Neuronal stem cell (in vitro differentiated cells): ENCODE data around the gene NCAPD2.

Experiments
- DNase-seq: peaks from one replicate; pipeline ENCODE4 v3.0.0-alpha.2; 2013; ENCODE audit warnings: low spot score
- H2AFZ ChIP-seq: one replicate; pipeline ENCODE4 v1.6.1; 2013; ENCODE audit warnings: mild to moderate bottlenecking, low read length, inconsistent platforms
- H2AK5ac ChIP-seq: 2 replicates; pipeline ENCODE4 v1.6.1; 2013; ENCODE audit warnings: low read depth, mild to moderate bottlenecking, inconsistent platforms, low read length, moderate library complexity, mixed read lengths
- H2BK120ac ChIP-seq: 2 replicates; pipeline ENCODE4 v1.6.1; 2013; ENCODE audit warnings: low read depth, mild to moderate bottlenecking, inconsistent platforms, low read length, moderate library complexity, mixed read lengths
- H2BK12ac ChIP-seq: one replicate; pipeline ENCODE4 v1.6.1; 2013; ENCODE audit warnings: low read length, inconsistent platforms
- H2BK15ac ChIP-seq: 2 replicates; pipeline ENCODE4 v1.6.1; 2013; ENCODE audit warnings: mild to moderate bottlenecking, low read length, inconsistent platforms, mixed read lengths
- H2BK5ac ChIP-seq: one replicate; pipeline ENCODE4 v1.6.1; 2013; ENCODE audit warnings: inconsistent platforms, mild to moderate bottlenecking, low read length, moderate library complexity
- H3K14ac ChIP-seq: one replicate; pipeline ENCODE4 v1.6.1; 2013; ENCODE audit warnings: low read length, inconsistent platforms
- H3K18ac ChIP-seq: 2 replicates; pipeline ENCODE4 v1.6.1; 2013; ENCODE audit warnings: low read length, inconsistent platforms
- H3K23ac ChIP-seq: 2 replicates; pipeline ENCODE4 v1.6.1; 2013; ENCODE audit warnings: low read depth, mild to moderate bottlenecking, mixed read lengths, low read length, inconsistent platforms; ENCODE audit not compliant: poor library complexity
- H3K27ac ChIP-seq: replicated peaks from 3 replicates; pipeline ENCODE4 v1.5.1; 2013; ENCODE audit warnings: low read length, inconsistent platforms
- H3K27me3 ChIP-seq, 3 experiments: 2 replicates each; pipeline ENCODE4 v1.6.1; 2013; ENCODE audit warnings: low read length in 3 of 3, mild to moderate bottlenecking in 2 of 3, inconsistent platforms in 1 of 3, low read depth in 1 of 3, mixed read lengths in 1 of 3, moderate library complexity in 1 of 3; ENCODE audit not compliant: control insufficient read depth in 3 of 3, insufficient read depth in 3 of 3
- H3K36me3 ChIP-seq, 2 donors: replicated peaks in 1 of 2; 2 replicates each; pipeline ENCODE4 v1.6.1; 2013; ENCODE audit warnings: low read length in 2 of 2; ENCODE audit not compliant: control insufficient read depth in 2 of 2, insufficient read depth in 2 of 2
- H3K4ac ChIP-seq: 2 replicates; pipeline ENCODE4 v1.6.1; 2013; ENCODE audit warnings: inconsistent platforms, mild to moderate bottlenecking, low read length, moderate library complexity
- H3K4me1 ChIP-seq, 2 donors: 1 replicate in 1 of 2; 2 replicates in 1 of 2; pipeline ENCODE4 v1.6.1; 2013; ENCODE audit warnings: low read length in 2 of 2, low read depth in 1 of 2; ENCODE audit not compliant: control insufficient read depth in 2 of 2, insufficient read depth in 1 of 2
- H3K4me2 ChIP-seq: one replicate; pipeline ENCODE4 v1.6.1; 2013; ENCODE audit warnings: mild to moderate bottlenecking, low read length, inconsistent platforms; ENCODE audit not compliant: insufficient read depth, poor library complexity, severe bottlenecking
- H3K4me3 ChIP-seq, 2 donors: 2 replicates each; pipeline ENCODE4 v1.5.1; 2013; ENCODE audit warnings: low read length in 2 of 2, mild to moderate bottlenecking in 2 of 2, inconsistent platforms in 1 of 2, moderate library complexity in 1 of 2
- H3K79me1 ChIP-seq: one replicate; pipeline ENCODE4 v1.6.1; 2013; ENCODE audit warnings: low read depth, mild to moderate bottlenecking, inconsistent platforms, low read length, moderate library complexity
- H3K9ac ChIP-seq: one replicate; pipeline ENCODE4 v1.6.1; 2013; ENCODE audit warnings: mild to moderate bottlenecking, low read depth, low read length, inconsistent platforms; ENCODE audit not compliant: poor library complexity
- H3K9me3 ChIP-seq, 2 donors: replicated peaks in 1 of 2; 2 replicates each; pipeline versions ENCODE3 to v1.6.1; 2013; ENCODE audit warnings: low read length in 2 of 2, mild to moderate bottlenecking in 2 of 2, inconsistent platforms in 1 of 2, low read depth in 1 of 2, mixed read lengths in 1 of 2, moderate library complexity in 1 of 2; ENCODE audit not compliant: control insufficient read depth in 2 of 2, insufficient read depth in 1 of 2
- H4K8ac ChIP-seq: one replicate; pipeline ENCODE4 v1.6.1; 2013; ENCODE audit warnings: low read depth, mild to moderate bottlenecking, inconsistent platforms, low read length, moderate library complexity
- H4K91ac ChIP-seq: one replicate; pipeline ENCODE4 v1.6.1; 2013; ENCODE audit warnings: low read length, low read depth, mild to moderate bottlenecking, inconsistent platforms; ENCODE audit not compliant: poor library complexity
- WGBS, 2 donors: extraction: QIAGEN DNeasy Blood & Tissue Kit; methylation state at CpG; one replicate each; pipeline ENCODE4 v1.1.7; 2013; ENCODE audit warnings: missing lambda C conversion rate in 2 of 2, mixed read lengths in 1 of 2; ENCODE audit not compliant: insufficient read length in 2 of 2, insufficient replicate concordance in 1 of 2; ENCODE audit errors: extremely low coverage in 2 of 2; 5-methylcytosine and 5-hydroxymethylcytosine counted together

Gene NCAPD2

DNA sequence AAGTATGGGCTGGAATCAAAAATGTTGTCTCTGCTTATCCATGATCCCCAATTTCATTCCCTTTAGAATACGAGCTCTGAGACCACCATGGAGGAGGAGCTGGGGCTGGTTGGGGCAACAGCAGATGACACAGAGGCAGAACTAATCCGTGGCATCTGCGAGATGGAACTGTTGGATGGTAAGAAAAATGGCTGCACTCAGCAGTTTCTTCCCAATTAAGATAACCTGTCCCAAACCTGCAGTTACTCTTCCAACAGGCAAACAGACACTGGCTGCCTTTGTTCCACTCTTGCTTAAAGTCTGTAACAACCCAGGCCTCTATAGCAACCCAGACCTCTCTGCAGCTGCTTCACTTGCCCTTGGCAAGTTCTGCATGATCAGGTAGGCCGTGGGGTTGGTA is 33.8 kb downstream of the NCAPD2 start:
- Histone ChIP-seq H3K79me1 (no peaks in the 10 kb centered on the region), H3K18ac (no peak overlapping the region), H3K4ac (no peak overlapping the region), H4K8ac (no peak overlapping the region), H2BK120ac (no peak overlapping the region), H4K91ac (no peak overlapping the region), H3K9ac (no peak overlapping the region), H3K36me3 (peaks cover 74 to 96% of the 10 kb centered on the region in 2 donors), H3K4me2 (no peak overlapping the region), H2BK5ac (no peak overlapping the region), H3K14ac (no peak overlapping the region), H3K9me3 (no peaks in the 10 kb centered on the region), H2AFZ (no peak overlapping the region), H3K27me3 (no peaks in the 10 kb centered on the region), H2BK15ac (no peak overlapping the region), H3K4me1 (peaks cover 9 to 11% of the 10 kb centered on the region in 2 donors), H3K23ac (no peak overlapping the region), H2AK5ac (no peak overlapping the region), H2BK12ac (no peak overlapping the region), H3K4me3 (no peak overlapping the region), H3K27ac (no peak overlapping the region)
- no peak for DNase-seq
- no CpG with 5 or more reads among the region's 4 CpGs for WGBS, 2 donors

GRCh38 chr12:6528539-6529235 is 34.8 kb downstream of the NCAPD2 start:
- Histone ChIP-seq H3K18ac (no peak overlapping the region), H4K91ac (no peak overlapping the region), H3K4me1 (peaks cover 12% of the 10 kb centered on the region in 2 donors), H3K36me3 (peaks cover 68 to 86% of the 10 kb centered on the region in 2 donors), H2AFZ (no peak overlapping the region), H2BK120ac (no peak overlapping the region), H2BK5ac (no peak overlapping the region), H4K8ac (no peak overlapping the region), H3K23ac (no peak overlapping the region), H3K27me3 (no peaks in the 10 kb centered on the region), H3K14ac (no peak overlapping the region), H2BK15ac (no peak overlapping the region), H3K9me3 (no peaks in the 10 kb centered on the region), H3K4ac (no peak overlapping the region), H2BK12ac (no peak overlapping the region), H3K4me2 (no peak overlapping the region), H2AK5ac (no peak overlapping the region), H3K9ac (no peak overlapping the region), H3K4me3 (no peak overlapping the region), H3K27ac (no peak overlapping the region), H3K79me1 (no peaks in the 10 kb centered on the region)
- WGBS, 2 donors = no CpG with 5 or more reads among the region's 17 CpGs
- no peak for DNase-seq

DNA sequence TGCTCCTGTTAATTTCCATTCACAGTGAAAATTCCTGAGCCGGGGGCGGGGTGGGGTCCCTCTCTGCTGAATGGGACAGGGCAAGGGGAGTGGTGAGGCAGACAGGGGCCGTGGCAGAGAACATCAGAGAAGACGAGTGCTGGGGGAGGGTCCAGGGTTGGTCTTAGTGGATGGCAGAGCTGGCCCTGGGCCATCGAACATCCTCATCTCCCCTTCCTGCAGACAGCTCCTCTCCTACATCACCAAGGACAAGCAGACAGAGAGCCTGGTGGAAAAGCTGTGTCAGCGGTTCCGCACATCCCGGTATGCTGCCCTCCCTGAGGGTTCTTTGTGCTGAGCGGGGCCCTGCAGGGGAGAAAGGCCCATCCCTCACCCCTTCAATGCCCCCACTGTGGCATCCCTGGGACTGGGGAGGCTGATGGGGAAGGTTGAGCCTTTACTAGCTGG is 35.4 kb downstream of the NCAPD2 start:
- WGBS, 2 donors = no CpG with 5 or more reads among the region's 9 CpGs
- no peak overlapping the region for H3K4me2 ChIP-seq
- no peak overlapping the region for H2BK120ac ChIP-seq
- H2AK5ac ChIP-seq = no peak overlapping the region
- H2BK5ac ChIP-seq = no peak overlapping the region
- no peak overlapping the region for H3K4ac ChIP-seq
- no peak overlapping the region for H3K18ac ChIP-seq
- H3K27me3 ChIP-seq = no peaks in the 10 kb centered on the region
- H3K36me3 ChIP-seq = peaks cover 64 to 80% of the 10 kb centered on the region in 2 donors
- no peak overlapping the region for H3K9ac ChIP-seq
- no peak overlapping the region for H3K23ac ChIP-seq
- H3K4me3 ChIP-seq = no peak overlapping the region
- no peak overlapping the region for H2BK12ac ChIP-seq
- no peak overlapping the region for H3K14ac ChIP-seq
- no peaks in the 10 kb centered on the region for H3K9me3 ChIP-seq
- H4K91ac ChIP-seq = no peak overlapping the region
- H3K27ac ChIP-seq = no peak overlapping the region
- H3K79me1 ChIP-seq = no peaks in the 10 kb centered on the region
- H3K4me1 ChIP-seq = peaks cover 12% of the 10 kb centered on the region in 2 donors
- H2AFZ ChIP-seq = no peak overlapping the region
- no peak for DNase-seq
- H4K8ac ChIP-seq = no peak overlapping the region
- H2BK15ac ChIP-seq = no peak overlapping the region

GRCh38 chr12:6530576-6531260 is 36.8 kb downstream of the NCAPD2 start:
- Histone ChIP-seq H3K9me3 (no peaks in the 10 kb centered on the region), H3K18ac (no peak overlapping the region), H2AK5ac (no peak overlapping the region), H2BK15ac (no peak overlapping the region), H4K91ac (no peak overlapping the region), H3K4me1 (peaks cover 14 to 18% of the 10 kb centered on the region in 2 donors), H3K27ac (no peak overlapping the region), H2BK120ac (no peak overlapping the region), H3K4me3 (no peak overlapping the region), H2BK12ac (no peak overlapping the region), H4K8ac (no peak overlapping the region), H3K79me1 (peaks cover 7% of the 10 kb centered on the region), H3K4ac (no peak overlapping the region), H3K4me2 (no peak overlapping the region), H3K27me3 (no peaks in the 10 kb centered on the region), H2BK5ac (no peak overlapping the region), H3K14ac (no peak overlapping the region), H3K36me3 (peaks cover 58 to 73% of the 10 kb centered on the region in 2 donors), H2AFZ (no peak overlapping the region), H3K9ac (no peak overlapping the region), H3K23ac (no peak overlapping the region)
- WGBS, 2 donors = no CpG with 5 or more reads among the region's 18 CpGs
- no peak for DNase-seq
